CD4-positive, alpha-beta T cell treated with Interleukin-2 at 100 ng/mL for 4 hours (primary cell): ENCODE results near the gene NCOA4.
"Not testable (repeated sequence)": the region's sequence is repeated elsewhere in the genome, so short reads cannot be mapped to it uniquely, and the experiment has no call there.

Experiments used
- DNase-seq: peaks from one replicate; pipeline ENCODE4 v3.0.0-alpha.2; 2020; ENCODE audit warnings: low spot score

NCOA4 gene

GRCh38 chr10:46030091-46030937 lies at the start of gene NCOA4:
Gene NCOA4, minus strand, starts transcription at chr10:46030623. Its CDS starts 13,943 bp downstream, at chr10:46016680.
- peak; percentile 97 for DNase-seq

GRCh38 chr10:46079831-46080585 lies 49.6 kb upstream of the NCOA4 start:
- no peak for DNase-seq

GRCh38 chr10:46077731-46078413 lies 47.4 kb upstream of the NCOA4 start:
- no peak for DNase-seq

GRCh38 chr10:46077141-46077554 lies 46.7 kb upstream of the NCOA4 start:
- no peak for DNase-seq

- no peak for DNase-seq
Measured at GRCh38 chr10:46075869-46076268, 45.4 kb upstream of the NCOA4 start.

GRCh38 chr10:46074196-46074946 lies 43.9 kb upstream of the NCOA4 start:
- DNase-seq, result no peak

GRCh38 chr10:46073564-46073963 lies 43.1 kb upstream of the NCOA4 start:
- no peak for DNase-seq

- DNase-seq, result no peak
Measured at GRCh38 chr10:46070749-46071148, 40.3 kb upstream of the NCOA4 start.

GRCh38 chr10:46069771-46070463 lies 39.5 kb upstream of the NCOA4 start:
- DNase-seq, result no peak

- DNase-seq, result no peak
Measured at GRCh38 chr10:46068905-46069304, 38.5 kb upstream of the NCOA4 start.

GRCh38 chr10:46068117-46068516 lies 37.7 kb upstream of the NCOA4 start:
- DNase-seq, result no peak

- no peak for DNase-seq
Measured at GRCh38 chr10:46064269-46064817, 33.9 kb upstream of the NCOA4 start.

- no peak for DNase-seq
Measured at GRCh38 chr10:46062723-46063428, 32.5 kb upstream of the NCOA4 start.

- DNase-seq, result no peak
Measured at GRCh38 chr10:46060706-46061105, 30.3 kb upstream of the NCOA4 start.

GRCh38 chr10:46057927-46058326 lies 27.5 kb upstream of the NCOA4 start:
- not testable (repeated sequence) for DNase-seq

- DNase-seq, result no peak
Measured at GRCh38 chr10:46057038-46057437, 26.6 kb upstream of the NCOA4 start.

- no peak for DNase-seq
Measured at GRCh38 chr10:46055771-46056170, 25.3 kb upstream of the NCOA4 start.

GRCh38 chr10:46053534-46054434 lies 23.4 kb upstream of the NCOA4 start:
- DNase-seq, result no peak

GRCh38 chr10:46052791-46053375 lies 22.5 kb upstream of the NCOA4 start:
- DNase-seq, result no peak
